Measurements from ENCODE around the gene DCDC2C. TPM values are rescaled to one million over a fixed set of nuclear protein-coding genes. Genes with fewer than 3 reads are reported as not detected.

The DCDC2C gene
- total RNA-seq, 1 donor from 2014 or later, result not detected

DNA sequence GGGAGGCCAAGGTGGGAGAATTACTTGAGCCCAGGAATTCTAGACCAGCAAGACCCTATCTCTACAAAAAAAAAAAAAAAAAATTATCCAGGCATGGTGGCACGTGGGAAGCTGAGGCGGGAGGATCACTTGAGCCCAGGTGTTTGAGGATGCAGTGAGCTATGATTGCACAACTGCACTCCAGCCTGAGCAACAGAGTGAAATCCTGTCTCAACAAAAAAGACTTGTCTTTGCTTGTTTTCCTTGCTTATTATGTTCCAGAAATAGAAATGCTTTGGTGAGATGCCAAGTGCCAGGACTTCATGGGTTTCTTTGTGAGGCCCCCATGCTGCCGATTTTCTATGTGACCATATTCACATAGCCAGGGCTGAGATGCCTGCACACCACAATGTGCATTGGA is 9.0 kb downstream of the DCDC2C start:
- Mint-ChIP-seq H3K27me3 (peaks cover 15% of the 10 kb centered on the region), H3K27ac (no peak overlapping the region), H3K4me3 (ENCODE audit: low read depth) (no peak overlapping the region), H3K9me3 (ENCODE audit: low read depth) (no peaks in the 10 kb centered on the region), H3K4me1 (ENCODE audit: low read depth) (no peaks in the 10 kb centered on the region), H3K36me3 (ENCODE audit: insufficient read depth) (no peaks in the 10 kb centered on the region)
- DNase-seq (ENCODE audit: low spot score, unreplicated experiment), result no peak
- no peak for TF ChIP-seq CTCF (IDR thresholded peaks at IDR 0.05; ENCODE audit: unreplicated experiment)

DNA sequence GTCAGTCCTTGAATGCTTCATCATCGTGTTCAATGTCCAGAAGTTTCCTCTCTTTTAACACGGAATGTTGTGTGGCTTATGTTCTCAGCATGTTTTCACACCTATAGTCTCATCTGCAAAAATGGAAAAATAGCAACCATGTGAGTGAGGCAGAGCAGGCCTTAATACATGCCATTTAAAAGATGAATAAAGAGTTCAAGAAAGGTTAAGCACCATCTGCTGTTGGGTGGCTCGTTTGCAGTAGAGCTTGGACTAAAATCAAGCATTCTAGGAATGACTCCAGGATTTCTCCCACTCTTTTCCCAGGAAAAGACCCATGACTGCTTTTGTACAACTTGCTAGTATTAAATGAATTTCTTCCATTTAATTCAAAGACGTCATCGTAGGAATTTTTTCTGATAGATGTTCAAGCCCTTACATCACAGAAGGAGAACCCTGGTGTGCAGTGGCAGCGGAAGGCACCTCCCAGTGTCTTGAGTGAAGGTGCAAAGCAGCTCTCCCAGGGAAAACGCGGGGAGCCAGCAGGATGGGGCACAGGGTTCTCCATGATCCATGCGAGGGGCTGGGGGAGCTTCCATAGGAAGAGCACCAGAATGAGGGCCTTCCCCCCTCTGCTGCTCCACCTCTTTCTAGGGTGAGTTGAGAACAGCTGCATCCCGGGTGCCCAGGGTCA is 9.6 kb downstream of the DCDC2C start:
- Mint-ChIP-seq H3K9me3 (ENCODE audit: low read depth) (no peaks in the 10 kb centered on the region), H3K4me3 (ENCODE audit: low read depth) (no peak overlapping the region), H3K4me1 (ENCODE audit: low read depth) (no peaks in the 10 kb centered on the region), H3K27me3 (peaks cover 10% of the 10 kb centered on the region), H3K27ac (no peak overlapping the region), H3K36me3 (ENCODE audit: insufficient read depth) (no peaks in the 10 kb centered on the region)
- no peak for DNase-seq (ENCODE audit: low spot score, unreplicated experiment)
- TF ChIP-seq CTCF (IDR thresholded peaks at IDR 0.05; ENCODE audit: unreplicated experiment), result no peak

DNA sequence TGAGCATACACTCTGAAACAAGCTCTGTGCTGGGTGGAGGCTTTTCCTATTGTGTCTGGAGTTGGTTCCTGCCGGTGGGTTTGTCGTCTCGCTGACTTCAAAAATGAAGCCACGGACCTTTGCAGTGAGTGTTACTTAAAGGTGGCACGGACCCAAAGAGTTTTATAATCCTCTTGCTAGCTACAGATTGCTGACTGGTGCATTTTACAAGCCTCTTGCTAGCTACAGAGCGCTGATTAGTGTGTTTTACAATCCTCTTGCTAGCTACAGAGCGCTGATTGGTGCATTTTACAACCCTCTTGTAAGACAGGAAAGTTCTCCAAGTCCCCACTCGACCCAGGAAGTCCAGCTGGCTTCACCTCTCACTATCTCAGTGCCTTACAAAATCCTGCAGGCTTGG is 15.3 kb downstream of the DCDC2C start:
- Mint-ChIP-seq H3K36me3 (ENCODE audit: insufficient read depth) (peaks cover 1% of the 10 kb centered on the region), H3K9me3 (ENCODE audit: low read depth) (peaks cover 18% of the 10 kb centered on the region), H3K4me3 (ENCODE audit: low read depth) (no peak overlapping the region), H3K27me3 (peaks cover 18% of the 10 kb centered on the region), H3K4me1 (ENCODE audit: low read depth) (no peaks in the 10 kb centered on the region), H3K27ac (no peak overlapping the region)
- no peak for TF ChIP-seq CTCF (IDR thresholded peaks at IDR 0.05; ENCODE audit: unreplicated experiment)
- no peak for DNase-seq (ENCODE audit: low spot score, unreplicated experiment)

DNA sequence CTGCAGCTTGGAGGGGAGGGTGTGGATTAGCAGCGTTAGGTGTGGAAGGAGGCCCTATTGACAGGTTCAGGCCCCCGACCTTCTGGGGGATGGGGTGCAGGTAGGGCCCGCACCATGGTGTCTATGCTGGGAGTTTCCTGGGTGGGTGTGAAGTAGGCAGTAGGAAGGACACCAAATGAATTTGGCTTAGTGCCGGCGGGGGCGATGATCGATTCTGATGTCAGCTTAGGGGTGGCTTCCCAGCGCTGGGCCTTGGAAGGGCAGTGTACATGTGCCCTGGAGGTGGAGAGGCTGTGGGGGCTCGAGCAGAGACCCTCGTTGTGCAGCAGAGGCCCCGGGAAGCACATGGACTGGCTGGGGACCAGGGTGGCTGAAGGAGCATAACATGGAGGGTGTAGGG is 21.6 kb downstream of the DCDC2C start:
- peaks cover 18% of the 10 kb centered on the region for H3K9me3 Mint-ChIP-seq (ENCODE audit: low read depth)
- H3K36me3 Mint-ChIP-seq (ENCODE audit: insufficient read depth), result peaks cover 1% of the 10 kb centered on the region

More for the DNA sequence above, 21.6 kb downstream of the DCDC2C start:
- Mint-ChIP-seq H3K27ac (no peak overlapping the region), H3K27me3 (peaks cover 53% of the 10 kb centered on the region), H3K4me1 (ENCODE audit: low read depth) (peaks cover 4% of the 10 kb centered on the region), H3K4me3 (ENCODE audit: low read depth) (no peak overlapping the region)
- no peak for TF ChIP-seq CTCF (IDR thresholded peaks at IDR 0.05; ENCODE audit: unreplicated experiment)
- no peak for DNase-seq (ENCODE audit: low spot score, unreplicated experiment)
